ENCODE results near the gene GRK6.

GRK6 gene

DNA sequence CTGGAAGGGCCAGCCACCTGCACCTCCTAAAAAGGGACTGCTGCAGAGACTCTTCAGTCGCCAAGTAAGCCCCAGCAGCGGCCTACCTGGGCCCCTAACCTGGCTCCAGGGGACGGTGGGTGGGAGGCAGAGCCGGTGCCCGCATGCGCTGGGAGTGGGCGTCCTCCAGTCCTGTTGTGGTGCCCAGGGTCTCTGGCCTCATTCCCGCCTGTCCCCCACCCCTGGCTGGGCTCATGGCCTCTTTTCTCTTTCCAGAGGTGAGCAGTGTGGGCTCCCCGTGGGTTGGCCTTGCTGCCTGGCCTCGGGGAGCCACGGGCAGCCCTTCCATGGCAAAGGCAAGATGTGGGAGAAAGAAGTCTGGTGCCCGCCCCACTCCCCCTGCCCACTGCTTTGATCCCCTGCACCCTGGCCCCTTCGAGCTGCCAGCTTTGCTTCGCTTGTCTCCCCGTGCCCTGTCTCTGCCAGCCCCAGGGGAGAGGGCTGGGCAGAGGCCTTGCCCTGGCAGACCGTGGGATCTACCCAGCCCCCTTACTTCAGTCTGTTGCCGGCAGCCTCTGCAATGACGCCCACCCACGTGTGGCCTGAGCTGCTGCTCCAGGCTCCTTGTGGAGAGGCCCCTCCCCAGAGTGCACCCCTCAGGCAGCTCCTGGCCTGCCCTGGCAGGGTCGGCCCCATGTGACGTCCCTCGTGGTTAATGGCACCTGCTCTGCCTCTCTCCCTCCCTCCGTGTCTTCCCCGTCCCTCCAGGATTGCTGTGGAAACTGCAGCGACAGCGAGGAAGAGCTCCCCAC, 14.7 kb downstream of the GRK6 start:
- DNase-seq, result no peak

DNA sequence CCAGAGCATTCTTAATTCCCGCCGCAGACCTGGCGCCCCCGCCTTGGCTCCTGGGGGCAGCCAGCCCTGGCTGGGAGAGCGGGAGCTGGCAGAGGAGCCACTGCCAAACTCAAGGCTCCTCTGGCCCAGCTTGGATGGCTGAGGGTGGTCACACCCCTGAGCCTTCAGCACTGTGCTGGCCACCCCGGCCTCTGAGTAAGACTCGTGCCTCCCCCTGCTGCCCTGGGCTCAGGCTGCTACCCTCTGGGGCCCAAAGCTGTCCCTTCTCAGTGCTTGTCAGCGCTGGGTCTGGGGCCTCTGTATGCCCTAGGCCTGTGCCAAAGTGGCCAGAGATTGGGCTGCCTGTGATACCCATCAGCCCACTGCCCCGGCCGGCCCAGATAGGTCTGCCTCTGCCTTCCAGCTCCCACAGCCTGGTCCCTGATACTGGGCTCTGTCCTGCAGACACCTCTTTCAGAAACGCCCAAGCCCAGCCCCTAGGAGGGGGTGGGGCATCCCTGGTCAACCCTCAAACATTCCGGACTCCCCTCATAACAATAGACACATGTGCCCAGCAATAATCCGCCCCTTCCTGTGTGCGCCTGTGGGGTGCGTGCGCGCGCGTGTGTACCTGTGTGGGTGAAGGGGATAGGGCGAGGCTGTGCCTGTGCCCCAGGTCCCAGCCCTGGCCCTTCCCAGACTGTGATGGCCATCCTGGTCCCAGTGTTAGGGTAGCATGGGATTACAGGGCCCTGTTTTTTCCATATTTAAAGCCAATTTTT, 15.8 kb downstream of the GRK6 start:
- no peak for DNase-seq

DNA sequence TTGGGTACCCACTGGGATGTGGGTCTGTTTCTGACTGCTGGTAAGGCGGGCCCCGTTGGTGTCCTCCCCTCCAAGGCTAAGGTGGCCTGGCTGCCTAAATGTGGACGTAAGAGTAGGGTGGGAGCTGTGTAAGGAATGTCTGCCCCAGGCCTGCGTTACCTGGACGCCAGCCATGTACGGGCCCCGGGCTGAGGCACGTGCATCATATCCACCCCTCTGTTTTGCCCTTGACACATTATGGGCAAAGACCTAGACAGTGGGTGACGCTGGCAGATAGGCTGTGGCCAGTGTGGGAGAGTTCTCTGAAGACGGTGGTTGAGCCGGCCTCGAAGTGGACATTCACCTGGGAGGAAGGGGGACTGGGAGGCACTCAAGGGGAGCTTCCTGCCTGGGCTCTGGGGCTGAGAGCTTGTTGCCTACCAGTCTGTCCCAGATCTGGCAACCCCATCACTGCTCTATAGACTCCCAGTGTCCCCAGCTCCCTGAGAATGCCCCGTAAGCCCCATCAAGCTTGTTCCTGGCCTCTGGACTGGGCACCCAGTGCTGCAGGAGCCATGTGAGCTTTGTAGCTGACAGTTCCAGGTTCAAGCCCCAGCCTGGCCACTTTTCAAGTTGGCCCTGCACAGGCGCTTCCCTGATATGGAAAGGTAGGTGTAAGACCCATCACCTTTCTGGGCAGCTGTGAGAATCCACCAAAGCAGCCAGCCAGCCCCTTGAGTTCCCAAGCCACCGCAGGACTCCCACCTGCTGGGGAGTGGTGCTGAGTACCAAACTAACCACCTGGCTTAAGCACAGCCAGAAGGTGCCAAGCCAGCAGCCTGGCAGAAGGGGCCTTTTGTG, 16.9 kb downstream of the GRK6 start:
- no peak for DNase-seq

DNA sequence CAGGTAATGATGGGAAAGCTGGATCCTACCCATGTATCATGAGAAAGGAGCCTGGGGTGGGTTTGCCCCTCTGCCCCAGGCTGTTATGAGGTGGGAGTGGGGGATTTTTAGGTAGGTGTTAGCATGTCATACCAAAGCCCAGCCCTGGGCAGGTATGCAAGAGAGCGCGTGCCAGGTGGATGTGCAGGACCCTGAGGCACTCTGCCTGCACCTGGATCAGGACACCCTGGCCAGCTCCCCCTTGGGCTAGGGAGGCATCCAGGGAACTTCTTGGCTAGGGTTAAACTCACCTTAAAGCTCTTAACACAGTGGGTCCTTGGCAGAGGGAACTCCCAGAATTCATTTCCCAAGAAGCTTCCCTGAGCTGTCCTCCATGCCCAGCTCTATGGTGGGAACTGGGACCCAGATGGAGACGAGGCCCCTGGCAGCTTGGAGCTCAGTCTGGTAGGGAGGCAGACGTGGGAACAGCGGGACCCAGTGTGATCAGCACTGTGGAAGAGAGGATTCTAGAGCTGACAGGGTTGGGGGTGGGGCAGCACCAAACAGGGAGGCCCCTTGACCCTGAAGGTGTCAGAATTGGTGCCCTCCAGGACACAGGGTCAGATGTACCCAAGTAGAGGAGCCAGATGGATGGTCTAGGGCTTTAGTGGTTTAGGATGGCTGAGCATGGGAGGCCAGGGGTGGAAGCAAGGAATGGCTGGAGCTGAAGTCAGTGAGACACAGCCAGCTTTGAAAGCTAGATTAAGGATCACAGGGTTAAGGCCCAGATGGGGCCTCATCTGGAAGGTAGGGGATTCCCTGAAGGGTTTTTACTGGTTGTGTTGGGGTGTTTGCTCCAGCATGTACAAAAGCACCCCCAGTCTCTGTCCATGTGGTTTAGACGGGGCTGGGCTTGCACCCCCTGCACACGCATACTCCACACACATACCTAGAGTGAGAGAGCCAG, 17.9 kb downstream of the GRK6 start:
- DNase-seq, result peak; percentile 66

DNA sequence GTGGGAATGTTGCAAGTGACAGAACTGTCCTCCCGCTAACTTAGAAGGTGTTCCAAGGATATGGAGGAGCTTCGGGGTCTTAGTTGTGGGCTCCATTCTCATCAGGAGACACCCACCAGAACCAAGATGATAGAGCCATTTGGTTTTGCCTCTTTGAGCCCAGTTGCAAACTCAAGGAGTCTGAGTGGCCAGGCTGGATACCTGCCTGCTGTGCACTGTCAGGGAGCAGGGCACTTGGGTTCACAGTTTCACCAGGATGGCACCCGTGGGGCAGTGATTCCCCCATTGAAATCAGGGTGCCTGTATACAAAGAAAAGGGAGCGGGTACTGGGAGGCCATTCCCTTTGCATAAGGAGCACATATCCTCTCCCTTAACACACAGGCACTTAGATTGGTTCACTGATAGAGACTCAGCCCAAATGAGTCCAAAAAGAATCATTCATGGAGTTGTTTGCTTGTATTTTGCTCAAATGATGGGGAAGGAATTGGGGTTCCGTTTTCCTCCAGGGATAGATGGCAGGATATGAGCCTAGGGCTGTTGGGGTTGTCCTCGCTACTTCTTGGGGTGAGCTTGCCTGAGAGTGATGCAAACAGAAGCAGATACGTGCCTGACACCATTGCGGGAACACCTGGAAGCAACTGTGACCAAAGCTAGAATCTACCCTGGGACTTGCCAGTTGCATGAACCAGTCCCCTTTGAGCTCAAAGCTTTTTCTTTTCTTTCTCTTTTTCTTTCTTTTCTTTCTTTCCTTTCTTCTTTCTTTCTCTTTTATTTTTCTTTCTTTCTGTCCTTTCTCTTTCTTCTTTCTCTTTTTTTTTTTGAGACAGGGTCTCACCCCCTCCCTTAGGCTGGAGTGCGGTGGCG, 18.8 kb downstream of the GRK6 start:
- peak; percentile 59 for DNase-seq

DNA sequence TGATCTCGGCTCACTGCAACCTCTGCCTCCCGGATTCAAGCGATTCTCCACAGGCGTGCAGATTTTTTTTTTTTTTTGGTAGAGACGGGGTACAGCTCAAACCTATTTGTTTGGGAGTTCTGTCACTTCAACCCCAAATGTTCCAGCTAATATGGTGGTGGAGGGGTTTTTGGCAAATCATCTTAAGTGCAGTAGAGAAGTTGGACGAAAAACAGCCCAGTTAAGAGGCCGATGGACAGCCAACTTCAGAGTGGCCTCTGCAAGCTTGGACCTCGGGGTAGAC, 19.4 kb downstream of the GRK6 start:
- no peak for DNase-seq

DNA sequence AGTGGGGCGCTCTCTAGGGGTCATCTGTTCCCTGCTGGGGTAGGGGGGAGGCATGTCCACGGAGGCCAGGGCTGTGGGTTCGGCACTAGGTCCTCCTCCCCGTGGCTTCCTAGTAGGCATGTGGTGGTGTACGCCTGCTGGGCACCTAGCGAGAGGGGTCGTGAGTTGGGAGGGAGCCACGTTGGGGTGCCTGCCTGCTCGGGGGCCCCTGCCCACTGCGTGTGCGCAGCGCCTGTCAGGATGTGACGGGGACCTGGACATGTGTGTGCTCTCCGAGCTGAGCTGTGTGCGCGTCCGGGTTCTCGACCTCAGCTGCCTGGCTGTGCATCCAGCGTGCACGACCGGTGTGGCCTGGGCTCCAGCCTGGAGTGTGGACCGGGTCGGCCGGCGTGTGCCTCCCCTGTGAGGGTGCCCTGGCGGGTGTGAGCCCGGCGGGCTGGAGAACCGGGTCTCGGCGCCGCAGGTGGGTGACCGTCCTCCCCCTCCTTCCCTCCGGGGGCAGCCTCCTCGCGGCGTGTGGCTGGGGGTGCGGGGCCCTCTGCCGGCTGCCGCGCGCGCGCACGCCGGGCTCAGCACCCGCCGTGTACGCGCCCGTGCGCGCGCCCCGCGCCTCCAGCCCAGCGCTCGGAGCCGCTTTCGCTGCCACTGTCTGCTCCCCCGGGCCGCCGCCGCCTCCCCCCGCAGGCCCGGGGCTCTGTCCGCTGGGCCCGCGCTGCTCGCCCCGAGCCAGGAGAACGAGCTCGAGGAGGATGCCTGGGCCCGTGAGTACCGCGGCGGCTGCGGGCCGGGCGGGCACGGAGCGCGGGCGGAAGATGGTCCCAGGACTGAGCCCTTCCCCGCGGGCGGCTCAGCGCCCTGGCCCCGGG, 20.0 kb downstream of the GRK6 start, which contains the start of gene PRR7:
Gene PRR7, plus strand, starts transcription at position 615 of the 866 bp plus-strand sequence. CDS start 8,254 bp downstream, outside the sequence.
- DNase-seq, result peak; percentile 80

DNA sequence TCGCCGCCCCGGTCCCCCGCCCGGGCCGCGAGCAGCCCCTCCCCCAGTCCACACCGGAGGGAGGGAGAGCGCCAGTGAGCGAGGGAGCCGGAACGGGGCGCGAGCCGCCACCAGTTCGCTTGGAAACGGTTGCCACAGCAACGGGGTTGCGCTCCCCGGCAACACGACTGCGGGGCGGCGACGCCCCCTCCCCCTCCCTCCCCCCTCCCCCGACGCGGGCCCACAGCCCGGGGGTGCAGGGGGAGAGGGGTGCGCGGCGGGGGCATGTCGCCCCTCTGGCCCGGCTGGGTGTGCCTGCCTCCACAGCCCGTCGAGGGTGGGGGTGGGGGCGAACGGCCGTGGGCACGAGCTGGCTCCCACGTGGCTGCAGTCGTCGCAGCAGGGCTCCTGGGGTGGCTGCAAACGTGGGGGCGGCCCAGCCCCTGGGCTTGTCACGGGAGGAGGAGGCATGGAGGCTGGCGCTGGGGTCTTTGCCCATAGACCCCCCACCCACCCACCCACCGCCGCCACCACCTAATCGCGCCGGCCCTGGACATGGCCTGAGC, 20.7 kb downstream of the GRK6 start:
- peak; percentile 87 for DNase-seq

DNA sequence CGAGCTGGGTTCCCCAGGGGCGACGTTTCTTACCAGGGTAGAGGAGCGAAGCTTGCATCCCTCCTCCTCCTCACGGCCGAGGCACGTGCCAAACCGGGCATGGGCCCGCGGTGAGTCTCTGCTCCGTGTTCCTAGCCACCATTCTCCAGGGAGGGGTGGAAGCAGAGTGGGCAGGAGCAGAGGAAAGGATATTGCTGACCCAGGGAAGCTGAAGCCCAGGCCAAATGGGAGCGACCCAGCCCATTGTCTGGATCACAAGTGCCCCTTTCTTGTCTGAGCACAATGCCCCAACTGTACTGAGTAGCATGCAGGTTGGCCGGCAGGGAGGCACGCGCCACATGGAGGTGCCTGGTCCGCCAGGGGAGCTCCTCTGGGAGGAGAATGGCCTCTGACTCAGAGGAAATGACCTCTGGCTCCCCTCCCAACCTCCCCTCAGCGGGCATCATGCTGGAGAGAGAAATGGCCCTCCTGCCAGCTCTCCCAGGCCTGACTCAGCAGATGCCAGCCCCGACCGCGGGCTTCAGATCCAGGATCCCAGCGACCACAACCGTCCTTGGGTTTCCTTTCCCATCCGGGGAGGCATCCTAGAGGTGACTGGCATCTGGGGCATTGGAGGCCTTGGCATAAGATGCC, 21.3 kb downstream of the GRK6 start:
- DNase-seq, result no peak

DNA sequence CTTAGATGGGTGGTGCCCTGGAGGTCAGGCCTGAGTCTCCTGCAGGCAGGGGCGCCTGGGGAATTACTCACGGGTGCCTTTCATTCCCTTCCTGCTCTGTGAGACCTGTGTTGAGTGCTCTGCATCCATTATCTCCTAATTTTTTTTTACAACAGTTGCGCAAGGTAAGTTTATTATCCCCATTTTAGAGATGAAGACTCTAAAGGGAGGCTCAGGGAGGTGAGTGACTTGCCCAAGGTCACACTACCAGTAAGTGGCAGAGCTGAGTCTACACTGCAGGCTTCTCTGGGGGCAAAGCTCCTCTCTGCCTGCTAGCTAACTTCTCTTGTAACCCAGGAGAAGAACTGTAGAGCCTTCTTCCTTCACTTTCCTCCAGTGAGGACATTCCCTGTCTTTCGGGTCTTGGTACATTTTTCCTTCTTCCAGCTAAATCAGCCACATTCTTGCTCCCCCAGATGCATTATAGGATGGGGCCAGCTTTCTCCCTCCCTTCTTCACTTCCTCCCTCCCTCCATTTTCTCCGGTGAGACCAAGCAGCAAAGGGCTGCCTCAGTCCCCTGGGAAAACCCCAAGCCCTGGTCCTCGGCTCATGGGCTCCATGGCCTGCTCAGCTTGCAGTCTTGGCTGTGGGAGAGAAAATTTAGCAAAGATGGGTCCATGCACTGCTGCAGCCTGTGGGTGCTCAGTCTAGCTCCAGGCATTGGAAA, 21.9 kb downstream of the GRK6 start:
- no peak for DNase-seq

DNA sequence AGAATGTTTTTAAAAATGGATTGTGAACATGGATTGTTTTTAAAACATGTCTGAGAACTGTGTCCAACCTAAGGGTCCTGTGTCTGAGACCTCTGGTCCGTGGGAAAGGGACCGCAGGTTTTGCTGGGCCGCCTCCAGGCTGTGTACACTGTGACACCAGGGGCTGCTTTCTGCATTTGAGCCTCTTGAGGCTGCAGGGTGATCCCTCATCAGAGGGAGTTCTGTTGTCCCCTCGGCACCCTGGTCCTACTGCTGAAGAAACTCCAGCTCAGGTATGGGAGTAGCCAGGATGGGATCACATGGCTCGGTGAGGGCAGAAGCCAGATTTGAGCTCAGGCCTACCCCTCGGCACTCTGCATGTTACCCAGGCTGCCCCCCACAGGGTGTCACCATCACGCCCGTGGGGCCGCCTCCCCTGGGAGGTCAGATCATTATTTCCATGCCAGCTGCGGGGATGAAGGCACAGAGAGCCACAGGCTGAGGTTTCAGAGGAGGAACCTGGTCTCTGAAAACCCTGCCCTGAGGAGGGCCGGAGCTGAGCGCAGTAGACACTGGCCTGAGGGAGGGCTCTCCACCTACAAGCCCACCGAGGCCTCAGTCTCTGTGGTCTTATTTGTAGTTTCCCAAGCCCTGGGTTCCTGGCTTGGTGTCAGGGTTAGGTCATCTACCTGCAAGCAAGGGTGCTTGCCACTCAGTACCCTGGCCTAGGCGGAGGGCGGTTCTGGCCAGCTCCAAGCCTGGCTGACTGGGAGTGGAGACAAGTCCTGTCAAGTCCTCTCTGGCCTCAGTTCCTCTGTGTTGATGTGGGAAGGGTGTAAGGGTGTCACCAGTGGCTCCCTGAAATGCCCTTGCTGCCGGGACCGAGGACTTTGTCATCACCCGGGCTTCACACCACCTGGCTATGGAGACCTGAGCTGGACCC, 22.9 kb downstream of the GRK6 start:
- DNase-seq, result no peak

DNA sequence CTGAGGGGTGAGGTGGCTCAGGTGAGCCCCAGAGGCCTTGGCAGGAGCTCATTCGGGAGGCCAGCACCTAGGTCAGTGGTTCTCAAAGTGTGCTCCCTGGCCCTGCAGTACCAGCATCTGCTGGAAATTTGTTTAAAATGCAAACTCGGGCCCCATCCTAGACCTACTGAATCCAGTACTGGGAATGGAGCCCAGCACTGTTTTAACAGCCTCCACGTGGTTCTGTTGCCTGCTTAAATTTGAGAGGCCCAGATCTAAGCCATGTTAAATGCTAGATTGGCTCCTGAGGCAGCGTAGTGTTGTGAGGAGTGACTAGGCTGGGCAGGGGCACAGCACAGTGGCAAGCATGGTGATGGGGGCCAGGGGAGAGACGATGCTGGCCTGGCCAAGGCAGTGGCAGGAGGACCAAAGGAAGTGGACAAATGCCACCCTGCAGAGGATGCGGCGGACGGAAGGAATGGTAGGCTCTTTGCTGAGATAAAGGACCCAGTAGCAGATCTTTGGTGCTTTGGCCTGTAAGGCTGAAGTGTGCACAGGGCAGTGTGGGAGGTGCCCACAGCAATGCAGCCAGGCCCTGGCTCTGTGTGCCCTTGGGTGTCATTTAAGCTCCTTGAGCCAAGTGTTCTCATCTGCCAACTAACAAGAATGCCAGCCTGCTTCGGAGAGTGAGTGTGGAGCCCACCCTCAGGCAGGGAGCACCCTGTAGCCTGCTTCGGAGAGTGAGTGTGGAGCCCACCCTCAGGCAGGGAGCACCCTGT, 24.4 kb downstream of the GRK6 start:
- DNase-seq, result no peak

DNA sequence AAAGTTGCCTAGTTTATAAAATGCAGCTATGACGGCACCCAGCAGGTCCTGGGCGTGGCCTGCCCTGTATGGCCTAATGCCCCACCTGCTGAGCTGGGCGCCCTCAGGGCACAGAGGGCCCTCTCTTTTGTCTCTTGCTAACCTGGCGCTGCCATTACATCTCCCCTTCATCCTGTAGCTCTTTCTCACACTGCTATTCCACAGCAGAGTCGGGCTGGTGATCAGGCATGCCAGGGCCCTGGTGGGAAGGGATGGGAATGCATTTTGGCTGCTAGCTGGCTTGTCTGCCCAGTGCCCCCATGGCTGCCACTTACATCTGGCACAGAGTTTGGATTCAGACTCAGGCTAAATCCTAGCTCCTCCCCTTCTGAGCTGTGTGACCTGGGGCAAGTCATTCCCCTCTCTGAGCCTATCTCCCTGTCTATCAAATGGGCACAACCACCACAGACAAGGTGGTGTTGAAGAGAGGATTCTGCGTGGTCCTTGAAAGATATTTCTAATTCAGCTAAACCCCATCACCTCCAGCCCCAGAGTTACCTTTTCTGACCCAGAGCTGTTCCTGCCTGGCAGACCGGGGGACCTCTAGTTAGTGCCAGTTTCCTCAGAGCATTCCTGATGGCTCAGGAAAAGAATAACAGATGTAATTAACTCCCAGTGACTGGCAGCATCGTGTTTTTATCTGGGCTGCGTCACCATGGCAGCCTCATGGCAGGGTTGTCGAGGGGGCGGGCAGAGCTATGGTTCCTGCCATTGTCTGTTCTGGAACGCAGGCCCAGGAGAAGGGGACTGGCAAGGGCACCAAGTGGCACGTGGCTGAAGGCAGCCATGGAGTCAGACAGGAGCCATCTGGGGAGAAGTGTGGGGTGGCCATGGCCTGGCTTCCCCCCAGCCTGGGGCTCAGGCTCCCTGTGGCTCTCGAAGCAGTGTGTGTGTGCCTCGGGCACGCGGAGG, 26.5 kb downstream of the GRK6 start:
- no peak for DNase-seq

DNA sequence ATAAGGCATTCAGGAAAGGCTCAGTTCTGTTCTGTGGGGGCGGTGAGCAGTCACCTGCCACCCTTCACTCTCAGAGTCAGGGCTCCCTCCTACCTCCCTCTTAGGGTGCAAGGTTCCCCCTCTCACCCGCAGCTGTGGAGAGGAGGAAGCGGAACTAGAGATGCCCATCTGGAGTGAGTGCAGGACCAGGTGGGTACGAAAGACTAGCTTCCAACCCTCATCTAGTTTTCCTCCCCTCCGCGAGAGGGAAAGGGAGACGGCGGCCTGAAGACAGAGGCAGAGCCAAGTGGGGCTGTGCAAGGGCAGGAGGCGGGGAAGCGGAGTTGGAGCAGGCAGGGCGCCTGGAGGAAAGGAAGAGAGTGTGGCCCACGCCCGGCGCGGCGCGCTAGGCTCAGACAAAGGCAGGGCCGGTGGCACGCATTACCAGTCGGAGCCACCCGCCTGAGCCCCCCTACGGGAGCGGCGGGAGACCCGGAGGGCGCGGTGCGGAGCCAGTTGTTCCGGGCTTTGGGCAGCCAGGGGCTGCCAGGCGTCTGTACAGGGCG, 27.4 kb downstream of the GRK6 start:
- no peak for DNase-seq

DNA sequence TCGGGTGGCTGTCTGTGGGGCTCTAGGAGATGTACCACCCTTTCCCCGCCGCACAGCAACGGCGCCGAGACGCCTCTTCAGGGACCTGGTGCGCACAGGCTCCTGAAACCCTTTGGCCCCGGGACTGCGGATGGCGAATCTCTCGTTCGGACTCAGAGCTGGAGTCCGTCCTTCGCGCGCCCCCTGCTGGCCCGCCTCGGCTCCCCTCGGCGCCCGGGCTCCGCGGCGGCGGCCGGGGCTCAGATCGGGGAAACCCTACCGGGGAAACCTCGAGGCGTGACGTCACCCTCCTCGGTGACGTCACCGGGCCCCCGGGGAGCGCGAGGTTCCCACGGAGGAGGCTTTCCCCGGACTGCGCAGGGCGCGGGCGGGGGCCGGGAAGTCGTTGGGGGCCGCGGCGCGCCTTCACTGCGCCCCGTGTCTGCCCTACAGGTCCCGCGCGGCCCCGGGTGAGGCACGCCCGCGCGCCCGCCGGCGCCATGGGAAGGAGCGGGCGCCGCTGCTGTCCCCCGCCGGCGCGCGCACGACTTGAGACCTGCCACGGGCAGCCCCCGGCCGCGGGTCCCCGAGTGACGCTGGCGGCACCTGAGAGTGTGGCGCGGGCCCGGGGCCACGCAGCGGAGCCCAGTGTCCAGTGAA, 28.0 kb downstream of the GRK6 start:
- peak; percentile 96 for DNase-seq

Measured in CD4-positive, alpha-beta T cell treated with Interleukin-21 for 1 hour (primary cell).